GDM1 (cell line): ENCODE data around the gene SKAP1.
"Not testable (repeated sequence)": the region's sequence is repeated elsewhere in the genome, so short reads cannot be mapped to it uniquely, and the experiment has no call there.

Experiments used
- DNase-seq: peaks from one replicate; lab custom pipeline; 2025; lab: John Stamatoyannopoulos, UW

The SKAP1 gene

DNA sequence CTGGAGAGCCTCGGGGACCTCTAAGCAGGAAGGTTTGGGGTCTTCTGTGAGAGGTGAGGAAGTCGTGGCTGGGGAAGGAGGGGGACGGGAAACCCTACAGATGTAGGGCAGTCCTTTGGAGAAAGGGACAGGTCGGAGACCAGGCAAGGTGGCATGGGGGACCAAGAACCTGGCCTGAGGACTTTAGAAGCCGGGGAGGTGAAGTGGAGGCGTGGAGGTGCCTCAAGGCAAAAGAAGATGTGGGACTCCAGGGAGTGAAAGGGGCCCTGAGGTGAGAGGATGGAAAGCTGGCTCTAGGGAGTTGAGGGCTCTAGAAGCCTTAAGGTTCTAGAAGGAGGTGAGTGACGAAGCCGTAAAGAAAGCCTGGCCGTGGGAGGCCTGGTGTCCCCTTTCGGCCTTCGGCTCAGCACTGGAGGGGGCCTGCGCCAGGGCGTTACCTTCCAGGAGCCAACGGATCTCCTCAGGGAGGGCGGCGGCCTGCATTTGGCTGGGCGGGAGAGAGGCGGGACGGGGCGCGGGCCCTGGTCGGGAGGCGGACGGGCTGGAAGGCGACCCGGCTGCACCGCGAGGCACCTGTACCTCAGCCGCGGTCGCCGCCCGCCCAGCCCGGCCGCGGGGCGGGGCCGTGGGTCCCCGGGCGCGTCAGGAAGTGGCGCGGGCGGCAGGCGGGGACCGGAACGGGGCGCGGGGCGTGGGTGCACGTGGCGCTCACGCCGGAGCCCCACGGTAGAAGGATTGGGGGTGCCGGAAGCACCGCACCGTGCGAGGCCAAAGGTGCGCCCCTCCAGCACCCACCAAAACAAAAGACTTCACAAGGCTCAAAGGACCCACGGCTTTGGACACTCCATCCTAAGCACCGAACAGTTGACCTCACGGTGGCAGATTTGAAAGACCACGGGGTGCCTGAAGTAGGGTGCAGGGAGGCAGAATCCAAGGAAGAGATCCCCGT, at the start of gene SKAP1:
TSS of gene SKAP1 (minus strand) at position 577 of the 949 bp plus-strand sequence.
- no peak for DNase-seq

GRCh38 chr17:48479014-48479402, 49.0 kb upstream of the SKAP1 start:
- no peak for DNase-seq

- DNase-seq, result peak; percentile 82
Observed at GRCh38 chr17:48478224-48479013, 48.4 kb upstream of the SKAP1 start.

- no peak for DNase-seq
Observed at GRCh38 chr17:48477221-48477620, 47.2 kb upstream of the SKAP1 start.

GRCh38 chr17:48472411-48473281, 42.6 kb upstream of the SKAP1 start:
- DNase-seq, result no peak

- DNase-seq, result no peak
Observed at GRCh38 chr17:48471817-48472410, 41.9 kb upstream of the SKAP1 start.

GRCh38 chr17:48470388-48471034, 40.5 kb upstream of the SKAP1 start:
- DNase-seq, result no peak

DNA sequence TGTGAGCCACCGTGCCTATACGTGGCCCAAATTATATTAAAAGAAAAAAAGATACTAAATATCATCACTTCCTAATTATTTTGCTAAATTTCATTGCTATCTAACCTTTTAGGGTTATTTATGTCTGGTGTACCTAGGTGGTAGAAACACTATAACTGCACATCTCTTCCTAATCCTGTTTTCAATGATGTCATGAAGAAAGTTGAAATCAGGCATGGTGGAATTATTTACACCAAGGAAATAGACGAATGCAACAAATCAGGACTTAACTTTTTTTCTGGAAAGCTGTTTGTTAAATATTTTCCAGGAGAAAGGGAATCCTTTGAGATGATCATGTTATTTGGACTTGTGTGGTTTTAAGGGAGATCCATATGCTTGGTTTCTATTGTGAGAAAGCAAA, 39.2 kb upstream of the SKAP1 start:
- no peak for DNase-seq

DNA sequence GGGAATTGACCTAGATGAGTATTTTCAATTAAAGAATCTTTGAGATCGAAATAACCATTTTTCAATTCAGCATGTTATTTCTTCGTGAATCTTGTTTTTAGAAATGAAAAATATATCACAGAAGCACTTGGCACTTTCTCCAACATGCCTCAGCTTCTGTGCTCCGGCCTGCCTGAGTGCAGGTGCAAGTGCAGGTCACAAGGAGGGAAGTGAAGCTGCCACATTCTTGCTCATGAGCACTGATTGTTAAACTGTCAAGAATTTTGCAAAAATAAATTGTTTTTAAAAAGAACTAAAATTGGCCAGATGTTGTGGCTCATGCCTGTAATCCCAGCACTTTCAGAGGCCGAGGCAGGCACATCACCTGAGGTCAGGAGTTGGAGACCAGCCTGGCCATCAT, 38.3 kb upstream of the SKAP1 start:
- DNase-seq, result no peak

- no peak for DNase-seq
Observed at GRCh38 chr17:48465884-48466283, 35.9 kb upstream of the SKAP1 start.

DNA sequence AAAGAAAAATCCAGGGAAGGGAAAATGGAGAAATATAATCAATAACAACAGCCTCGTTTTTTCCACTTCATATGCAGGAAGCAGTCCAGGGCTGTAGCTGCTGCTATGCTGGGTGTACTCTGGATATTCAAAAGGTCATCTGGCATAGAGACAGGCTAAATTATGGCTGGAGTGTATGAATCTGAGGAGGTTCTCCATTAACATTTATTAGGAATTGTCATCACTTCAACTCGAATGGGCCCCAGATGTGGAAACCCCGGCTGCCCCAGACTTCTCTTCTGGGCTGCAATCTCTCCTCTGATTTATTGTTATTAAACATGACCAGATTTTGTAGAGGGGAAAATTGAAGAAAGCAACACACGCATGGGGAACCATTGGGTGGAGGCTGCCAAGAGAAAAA, 33.5 kb upstream of the SKAP1 start:
- DNase-seq, result no peak

- no peak for DNase-seq
Observed at GRCh38 chr17:48462946-48463345, 32.9 kb upstream of the SKAP1 start.

- DNase-seq, result no peak
Observed at GRCh38 chr17:48460052-48460451, 30.0 kb upstream of the SKAP1 start.

DNA sequence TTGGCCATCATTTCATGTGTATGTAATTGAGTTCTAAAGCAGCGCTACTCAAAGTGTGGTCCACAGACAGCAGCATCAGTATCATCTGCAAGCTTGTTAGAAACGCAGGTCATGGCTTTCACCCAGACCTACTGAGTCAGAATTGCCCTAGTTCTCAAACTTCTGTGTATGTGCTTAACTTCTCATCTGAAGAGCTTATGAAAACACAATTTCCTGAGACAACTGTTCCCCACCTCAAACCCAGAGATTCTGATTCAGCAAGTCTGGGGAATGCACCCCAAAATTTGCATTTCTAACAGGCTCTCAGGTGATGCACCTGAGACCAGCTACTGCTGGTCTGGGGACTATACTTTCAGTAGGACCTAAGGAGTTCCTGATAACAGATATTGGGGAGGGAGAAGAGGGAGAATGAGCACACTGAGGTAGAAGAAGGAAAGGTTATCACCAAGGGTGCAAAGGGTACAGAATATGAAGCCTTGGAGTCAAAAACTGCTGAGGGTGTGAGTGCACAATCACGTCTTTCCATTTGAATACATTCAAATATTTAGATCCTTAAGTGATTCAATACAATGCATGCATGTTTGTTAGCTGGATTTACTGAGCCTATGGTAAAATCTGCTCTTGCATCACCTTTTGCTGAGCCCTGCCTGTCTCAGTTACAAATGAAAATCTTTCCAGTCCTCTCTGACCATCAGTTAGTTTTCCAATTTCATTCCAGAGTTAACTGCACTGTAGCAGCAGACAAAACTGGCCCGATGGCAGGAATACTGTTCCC, 29.2 kb upstream of the SKAP1 start:
- DNase-seq, result no peak

GRCh38 chr17:48457080-48457836, 27.2 kb upstream of the SKAP1 start:
- peak; percentile 31 for DNase-seq

GRCh38 chr17:48456589-48456988, 26.6 kb upstream of the SKAP1 start:
- DNase-seq, result no peak

- DNase-seq, result no peak
Observed at GRCh38 chr17:48455791-48456190, 25.8 kb upstream of the SKAP1 start.

GRCh38 chr17:48453447-48453846, 23.4 kb upstream of the SKAP1 start:
- no peak for DNase-seq

DNA sequence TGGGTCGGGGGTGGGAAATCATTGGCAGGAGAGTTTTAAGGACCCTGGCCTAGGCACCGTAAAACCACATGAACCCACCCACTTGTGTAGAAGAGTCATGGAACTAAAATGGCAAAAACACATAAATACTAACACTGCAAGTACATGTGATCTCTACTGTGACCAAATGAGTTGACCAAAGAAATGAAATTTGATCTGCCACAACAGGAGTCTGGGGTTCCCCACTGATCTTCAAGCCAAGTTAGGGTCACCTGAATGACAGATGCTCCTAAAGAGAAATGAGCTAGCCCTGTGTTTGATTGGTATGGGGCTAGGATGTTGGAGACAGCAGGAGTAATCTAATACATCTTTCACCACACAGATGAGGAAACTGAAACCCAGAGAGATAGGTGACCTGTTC, 21.5 kb upstream of the SKAP1 start:
- no peak for DNase-seq

GRCh38 chr17:48449335-48449734, 19.3 kb upstream of the SKAP1 start:
- DNase-seq, result not testable (repeated sequence)
